ENCODE measurements around the gene NXPH3. TPM values are rescaled to one million over a fixed set of nuclear protein-coding genes. Genes with fewer than 3 reads are reported as not detected.

The NXPH3 gene
- not detected for total RNA-seq
- 0 to 0.08 reads per million in 2 donors for total RNA-seq

DNA sequence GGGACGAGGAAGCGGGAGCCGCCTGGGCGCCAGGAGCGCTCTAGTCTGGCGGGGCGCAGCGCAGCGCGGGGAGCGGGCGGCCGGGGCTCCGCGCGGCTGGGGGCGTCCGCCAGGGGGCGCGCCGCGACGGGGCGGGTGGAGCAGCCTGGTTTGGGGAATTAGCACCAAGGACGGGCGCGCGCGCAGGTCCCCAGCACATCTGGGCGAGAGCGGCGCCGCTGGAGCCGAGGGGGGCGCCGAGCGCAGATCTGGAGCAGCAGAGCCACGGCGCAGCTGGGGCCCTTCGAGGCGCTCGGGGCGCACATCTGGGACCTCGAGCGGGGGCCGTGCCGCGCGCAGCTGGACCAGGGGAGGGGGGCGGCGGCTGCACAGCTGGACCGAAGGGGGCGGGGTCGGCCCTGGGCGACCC is at the start of gene NXPH3:
Gene NXPH3, plus strand, starts transcription at position 193 of the 409 bp plus-strand sequence. CDS start 349 bp downstream, outside the sequence.
- peak; percentile 82 for ATAC-seq
- peak; percentile 50 to 57 (median 56) for DNase-seq
- Mint-ChIP-seq H3K27ac (no peak within 1 kb of the TSS), H3K4me1 (peaks cover 19% of the 10 kb centered on the region), H3K4me3 (peak within 1 kb of the TSS; percentile 86), H3K27me3 (peaks cover 53% of the 10 kb centered on the region), H3K36me3 (ENCODE audit: low read depth) (no peaks in the 10 kb centered on the region)
- H3K9me3 ChIP-seq (ENCODE audit: control insufficient read depth, low read length, poor library complexity, severe bottlenecking): no peaks in the 10 kb centered on the region

DNA sequence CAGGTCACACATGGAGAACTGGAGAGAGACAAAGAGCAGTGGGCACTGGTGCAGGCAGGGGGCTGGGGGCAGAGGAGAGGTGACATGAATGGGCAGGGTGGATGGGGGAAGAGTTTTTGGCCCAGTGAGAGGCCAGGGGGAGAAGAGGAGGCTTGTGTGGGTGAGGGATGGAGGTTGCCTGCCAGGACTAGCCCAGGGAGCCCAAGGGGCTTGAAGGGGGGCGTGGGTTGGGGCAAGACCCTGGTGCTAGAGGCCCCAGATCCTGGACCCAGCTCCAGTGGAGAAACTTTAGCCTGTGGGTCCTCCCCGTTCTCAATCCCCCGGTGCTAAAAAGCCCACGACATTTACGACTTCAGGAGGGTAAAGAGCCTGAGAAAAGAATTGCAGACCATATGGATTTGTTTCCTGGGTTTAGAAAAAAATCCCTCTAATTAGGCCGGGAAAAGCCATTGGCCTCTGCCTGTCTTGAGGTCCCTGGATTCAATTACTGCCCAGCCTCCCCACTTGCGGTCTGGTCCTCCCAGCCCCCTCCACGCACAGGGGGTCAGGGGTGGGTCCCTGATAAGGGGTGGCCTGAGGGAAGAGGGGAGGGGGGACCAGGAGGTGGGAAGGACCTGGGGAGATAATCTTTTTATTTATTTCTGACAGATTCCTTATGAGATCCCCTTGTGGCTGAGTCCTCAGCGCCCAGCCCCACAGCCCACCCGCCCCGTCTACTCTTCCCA is 47.6 kb upstream of the NXPH3 start:
- DNase-seq (no peak), ATAC-seq (no peak)
- H3K27ac Mint-ChIP-seq: no peak overlapping the region
- peaks cover 4% of the 10 kb centered on the region for H3K4me1 Mint-ChIP-seq
- H3K9me3 ChIP-seq (ENCODE audit: control insufficient read depth, low read length, poor library complexity, severe bottlenecking): no peaks in the 10 kb centered on the region
- H3K27me3 Mint-ChIP-seq: peaks cover 45% of the 10 kb centered on the region
- H3K36me3 Mint-ChIP-seq (ENCODE audit: low read depth): peaks cover 2% of the 10 kb centered on the region
- no peak overlapping the region for H3K4me3 Mint-ChIP-seq

DNA sequence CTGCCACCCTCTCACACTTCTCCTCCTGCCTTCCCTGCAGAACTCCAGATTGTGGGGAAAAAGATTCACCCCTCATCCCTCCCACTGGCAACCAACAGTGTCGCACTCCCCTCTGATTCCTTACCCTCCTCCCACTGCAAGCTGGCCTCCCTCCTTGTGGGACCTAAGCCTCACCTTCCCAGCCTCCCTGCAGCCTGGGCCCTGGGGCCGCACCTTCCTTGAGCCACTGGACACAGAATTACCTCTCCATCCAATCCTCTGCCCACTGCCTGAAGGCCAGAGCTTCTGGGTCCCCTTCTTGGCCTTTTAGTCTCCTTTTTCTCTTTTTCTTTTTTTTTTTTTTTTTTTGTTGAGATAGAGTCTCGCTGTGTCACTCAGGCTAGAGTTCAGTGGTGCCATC is 46.7 kb upstream of the NXPH3 start:
- H3K27ac Mint-ChIP-seq: no peak overlapping the region
- no peaks in the 10 kb centered on the region for H3K4me1 Mint-ChIP-seq
- ATAC-seq (no peak), DNase-seq (no peak)
- peaks cover 54% of the 10 kb centered on the region for H3K27me3 Mint-ChIP-seq
- H3K4me3 Mint-ChIP-seq: no peak overlapping the region
- peaks cover 2% of the 10 kb centered on the region for H3K36me3 Mint-ChIP-seq (ENCODE audit: low read depth)
- H3K9me3 ChIP-seq (ENCODE audit: control insufficient read depth, low read length, poor library complexity, severe bottlenecking): no peaks in the 10 kb centered on the region

GRCh38 chr17:49530118-49530517 is 45.6 kb upstream of the NXPH3 start:
- H3K36me3 Mint-ChIP-seq (ENCODE audit: low read depth): peaks cover 2% of the 10 kb centered on the region
- H3K9me3 ChIP-seq (ENCODE audit: control insufficient read depth, low read length, poor library complexity, severe bottlenecking): no peaks in the 10 kb centered on the region

DNA sequence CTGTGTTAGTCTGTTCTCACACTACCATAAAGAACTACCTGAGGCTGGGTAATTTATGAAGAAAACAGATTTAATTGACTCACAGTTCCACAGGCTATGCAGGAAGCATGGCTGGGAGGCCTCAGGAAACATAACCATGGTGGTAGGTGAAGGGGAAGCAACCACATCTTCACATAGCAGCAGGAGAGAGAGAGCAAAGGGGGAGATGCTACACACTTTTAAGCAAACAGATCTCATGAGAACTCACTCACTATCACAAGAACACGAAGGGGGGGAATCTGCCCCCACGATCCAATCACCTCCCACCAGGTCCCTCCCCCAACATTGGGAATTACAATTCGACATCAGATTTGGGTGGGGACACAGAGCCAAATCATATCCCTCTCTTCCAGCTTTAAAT is 31.8 kb upstream of the NXPH3 start:
- no peak overlapping the region for H3K4me3 Mint-ChIP-seq
- no peaks in the 10 kb centered on the region for H3K4me1 Mint-ChIP-seq

More at GRCh38 chr17:49530118-49530517, 45.6 kb upstream of the NXPH3 start:
- H3K4me3 Mint-ChIP-seq: no peak overlapping the region
- peaks cover 60% of the 10 kb centered on the region for H3K27me3 Mint-ChIP-seq
- ATAC-seq (no peak), DNase-seq (no peak)
- no peak overlapping the region for H3K27ac Mint-ChIP-seq
- H3K4me1 Mint-ChIP-seq: no peaks in the 10 kb centered on the region

GRCh38 chr17:49545007-49545660 is 30.5 kb upstream of the NXPH3 start:
- ATAC-seq: no peak

More for the DNA sequence above, 31.8 kb upstream of the NXPH3 start:
- DNase-seq (no peak), ATAC-seq (no peak)
- peaks cover 7% of the 10 kb centered on the region for H3K36me3 Mint-ChIP-seq (ENCODE audit: low read depth)
- H3K27ac Mint-ChIP-seq: no peak overlapping the region
- H3K27me3 Mint-ChIP-seq: peaks cover 17% of the 10 kb centered on the region
- H3K9me3 ChIP-seq (ENCODE audit: control insufficient read depth, low read length, poor library complexity, severe bottlenecking): no peaks in the 10 kb centered on the region

GRCh38 chr17:49545806-49546545 is 29.7 kb upstream of the NXPH3 start:
- H3K27ac Mint-ChIP-seq: no peak overlapping the region
- H3K27me3 Mint-ChIP-seq: peaks cover 17% of the 10 kb centered on the region
- H3K36me3 Mint-ChIP-seq (ENCODE audit: low read depth): peaks cover 7% of the 10 kb centered on the region
- H3K4me1 Mint-ChIP-seq: no peaks in the 10 kb centered on the region
- H3K9me3 ChIP-seq (ENCODE audit: control insufficient read depth, low read length, poor library complexity, severe bottlenecking): no peaks in the 10 kb centered on the region
- H3K4me3 Mint-ChIP-seq: no peak overlapping the region
- ATAC-seq (no peak), DNase-seq (no peak)

More at GRCh38 chr17:49545007-49545660, 30.5 kb upstream of the NXPH3 start:
- H3K36me3 Mint-ChIP-seq (ENCODE audit: low read depth): peaks cover 7% of the 10 kb centered on the region
- H3K27ac Mint-ChIP-seq: no peak overlapping the region
- peaks cover 17% of the 10 kb centered on the region for H3K27me3 Mint-ChIP-seq
- H3K9me3 ChIP-seq (ENCODE audit: control insufficient read depth, low read length, poor library complexity, severe bottlenecking): no peaks in the 10 kb centered on the region
- H3K4me1 Mint-ChIP-seq: no peaks in the 10 kb centered on the region
- no peak overlapping the region for H3K4me3 Mint-ChIP-seq
- no peak for DNase-seq

GRCh38 chr17:49546546-49547535 is 28.8 kb upstream of the NXPH3 start:
- H3K36me3 Mint-ChIP-seq (ENCODE audit: low read depth): peaks cover 7% of the 10 kb centered on the region
- no peaks in the 10 kb centered on the region for H3K9me3 ChIP-seq (ENCODE audit: control insufficient read depth, low read length, poor library complexity, severe bottlenecking)
- no peak overlapping the region for H3K4me3 Mint-ChIP-seq
- peaks cover 17% of the 10 kb centered on the region for H3K27me3 Mint-ChIP-seq
- H3K27ac Mint-ChIP-seq: no peak overlapping the region
- DNase-seq (no peak), ATAC-seq (no peak)
- peaks cover 2% of the 10 kb centered on the region for H3K4me1 Mint-ChIP-seq

DNA sequence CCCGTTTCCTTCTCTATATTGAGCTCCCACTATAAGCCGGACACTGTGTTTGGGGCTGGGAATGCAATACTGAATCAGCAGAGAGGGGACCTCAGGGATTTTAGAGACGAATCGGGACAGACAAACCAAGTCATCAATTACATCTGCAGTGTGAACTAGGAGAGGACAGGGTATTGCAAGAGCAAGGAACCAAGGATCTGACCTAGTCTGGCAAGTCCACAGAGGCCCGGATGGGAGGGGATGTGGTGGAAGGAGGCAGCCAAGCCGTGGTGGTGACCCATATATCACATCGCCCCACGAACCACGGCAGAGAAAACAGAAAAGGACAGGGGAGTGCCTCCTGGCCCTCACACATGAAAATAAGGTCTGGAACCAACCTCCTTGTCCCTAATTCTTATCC is 28.1 kb upstream of the NXPH3 start:
- ATAC-seq (no peak), DNase-seq (no peak)
- H3K4me3 Mint-ChIP-seq: no peak overlapping the region
- H3K27ac Mint-ChIP-seq: no peak overlapping the region
- H3K9me3 ChIP-seq (ENCODE audit: control insufficient read depth, low read length, poor library complexity, severe bottlenecking): no peaks in the 10 kb centered on the region
- peaks cover 7% of the 10 kb centered on the region for H3K36me3 Mint-ChIP-seq (ENCODE audit: low read depth)
- H3K27me3 Mint-ChIP-seq: peaks cover 17% of the 10 kb centered on the region
- H3K4me1 Mint-ChIP-seq: peaks cover 2% of the 10 kb centered on the region

- H3K4me1 Mint-ChIP-seq: peaks cover 2% of the 10 kb centered on the region
- no peaks in the 10 kb centered on the region for H3K9me3 ChIP-seq (ENCODE audit: control insufficient read depth, low read length, poor library complexity, severe bottlenecking)
- no peak for DNase-seq
- H3K36me3 Mint-ChIP-seq (ENCODE audit: low read depth): peaks cover 7% of the 10 kb centered on the region
- no peak overlapping the region for H3K27ac Mint-ChIP-seq
- H3K4me3 Mint-ChIP-seq: no peak overlapping the region
- no peak for ATAC-seq
- peaks cover 17% of the 10 kb centered on the region for H3K27me3 Mint-ChIP-seq
These were observed 27.6 kb upstream of the NXPH3 start for GRCh38 chr17:49548051-49548505.

DNA sequence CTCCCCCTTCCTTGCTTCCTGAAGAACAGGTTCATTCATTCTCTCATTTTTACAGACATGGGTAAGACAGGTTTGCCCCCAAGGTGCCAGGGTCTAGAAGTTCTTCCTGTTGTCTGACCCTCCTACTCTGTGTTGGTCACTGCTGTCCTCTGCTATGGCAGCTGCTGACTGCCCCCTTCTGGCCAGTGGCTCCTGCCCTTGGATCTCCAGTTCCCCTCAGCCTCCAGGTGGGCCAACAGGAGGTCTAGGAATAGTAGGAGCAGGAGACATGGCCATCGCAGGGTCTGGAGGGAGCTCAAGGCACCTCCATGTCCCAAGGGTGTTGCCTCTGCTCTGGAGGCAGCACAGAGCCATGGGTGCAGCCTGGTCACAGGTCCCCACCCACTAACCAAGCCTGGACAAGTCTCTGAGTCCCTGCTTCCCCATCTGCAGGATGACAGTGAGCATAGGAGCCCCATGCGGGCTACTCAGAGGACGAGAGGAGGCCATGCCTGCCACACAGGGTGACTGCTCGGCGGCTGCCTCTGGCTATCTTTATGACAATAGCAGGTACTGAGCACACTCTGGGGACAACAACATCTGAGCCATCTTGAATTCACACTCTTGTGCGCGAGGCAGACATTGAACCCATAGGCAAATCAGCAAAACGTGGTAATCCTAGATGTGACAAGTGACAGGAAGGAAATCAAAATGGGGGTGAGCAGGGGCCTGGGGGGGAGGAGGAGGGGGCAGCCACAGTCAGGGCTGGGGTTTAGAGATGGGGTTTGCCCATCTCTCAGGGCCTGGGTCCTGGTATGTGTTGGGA is 27.0 kb upstream of the NXPH3 start:
- ATAC-seq (no peak), DNase-seq (no peak)
- Mint-ChIP-seq H3K4me3 (no peak overlapping the region), H3K27me3 (peaks cover 17% of the 10 kb centered on the region), H3K4me1 (peaks cover 2% of the 10 kb centered on the region), H3K27ac (no peak overlapping the region), H3K36me3 (ENCODE audit: low read depth) (peaks cover 4% of the 10 kb centered on the region)
- no peaks in the 10 kb centered on the region for H3K9me3 ChIP-seq (ENCODE audit: control insufficient read depth, low read length, poor library complexity, severe bottlenecking)

- DNase-seq: no peak
- H3K27ac Mint-ChIP-seq: no peak overlapping the region
- H3K9me3 ChIP-seq (ENCODE audit: control insufficient read depth, low read length, poor library complexity, severe bottlenecking): no peaks in the 10 kb centered on the region
- no peak for ATAC-seq
- H3K36me3 Mint-ChIP-seq (ENCODE audit: low read depth): peaks cover 1% of the 10 kb centered on the region
- H3K27me3 Mint-ChIP-seq: peaks cover 17% of the 10 kb centered on the region
- peaks cover 2% of the 10 kb centered on the region for H3K4me1 Mint-ChIP-seq
- H3K4me3 Mint-ChIP-seq: no peak overlapping the region
These were observed 26.4 kb upstream of the NXPH3 start for GRCh38 chr17:49549311-49549605.

Data from T-helper 17 cell (primary cell).